ENCODE measurements around the gene TAAR8.

TAAR8 gene

GRCh38 chr6:132512342-132512637, 40.2 kb upstream of the TAAR8 start:
- TF ChIP-seq ZFX (IDR thresholded peaks at IDR 0.05; ENCODE audit: borderline replicate concordance) = no peak
- TF ChIP-seq, protein P1, sequence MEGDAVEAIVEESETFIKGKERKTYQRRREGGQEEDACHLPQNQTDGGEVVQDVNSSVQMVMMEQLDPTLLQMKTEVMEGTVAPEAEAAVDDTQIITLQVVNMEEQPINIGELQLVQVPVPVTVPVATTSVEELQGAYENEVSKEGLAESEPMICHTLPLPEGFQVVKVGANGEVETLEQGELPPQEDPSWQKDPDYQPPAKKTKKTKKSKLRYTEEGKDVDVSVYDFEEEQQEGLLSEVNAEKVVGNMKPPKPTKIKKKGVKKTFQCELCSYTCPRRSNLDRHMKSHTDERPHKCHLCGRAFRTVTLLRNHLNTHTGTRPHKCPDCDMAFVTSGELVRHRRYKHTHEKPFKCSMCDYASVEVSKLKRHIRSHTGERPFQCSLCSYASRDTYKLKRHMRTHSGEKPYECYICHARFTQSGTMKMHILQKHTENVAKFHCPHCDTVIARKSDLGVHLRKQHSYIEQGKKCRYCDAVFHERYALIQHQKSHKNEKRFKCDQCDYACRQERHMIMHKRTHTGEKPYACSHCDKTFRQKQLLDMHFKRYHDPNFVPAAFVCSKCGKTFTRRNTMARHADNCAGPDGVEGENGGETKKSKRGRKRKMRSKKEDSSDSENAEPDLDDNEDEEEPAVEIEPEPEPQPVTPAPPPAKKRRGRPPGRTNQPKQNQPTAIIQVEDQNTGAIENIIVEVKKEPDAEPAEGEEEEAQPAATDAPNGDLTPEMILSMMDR (IDR thresholded peaks at IDR 0.05) = no peak
- peak overlapping the region; percentile 53 for H3K27ac ChIP-seq

GRCh38 chr6:132512638-132513632, 39.5 kb upstream of the TAAR8 start, which contains the start of gene STX7:
TSS of gene STX7 (minus strand) at chr6:132513116. CDS start at chr6:132503530, 9,586 bp downstream.
- TF ChIP-seq, protein P1 (IDR thresholded peaks at IDR 0.05) = no peak
- no peak for TF ChIP-seq ZFX (IDR thresholded peaks at IDR 0.05; ENCODE audit: borderline replicate concordance)

GRCh38 chr6:132513831-132514545, 38.5 kb upstream of the TAAR8 start:
- H3K27ac ChIP-seq = no peak overlapping the region
- TF ChIP-seq, protein P1 (IDR thresholded peaks at IDR 0.05) = no peak

More at GRCh38 chr6:132512638-132513632, 39.5 kb upstream of the TAAR8 start, which contains the start of gene STX7:
- H3K27ac ChIP-seq = peak within 1 kb of the TSS; percentile 53

GRCh38 chr6:132515386-132515785, 37.1 kb upstream of the TAAR8 start:
- H3K27ac ChIP-seq = no peak overlapping the region
- no peak for TF ChIP-seq ZFX (IDR thresholded peaks at IDR 0.05; ENCODE audit: borderline replicate concordance)
- TF ChIP-seq, protein P1 (IDR thresholded peaks at IDR 0.05) = no peak

GRCh38 chr6:132520953-132521352, 31.5 kb upstream of the TAAR8 start:
- TF ChIP-seq ZFX (IDR thresholded peaks at IDR 0.05; ENCODE audit: borderline replicate concordance) = no peak
- TF ChIP-seq, protein P1 (IDR thresholded peaks at IDR 0.05) = no peak
- no peak overlapping the region for H3K27ac ChIP-seq

GRCh38 chr6:132524646-132525045, 27.8 kb upstream of the TAAR8 start:
- TF ChIP-seq ZFX (IDR thresholded peaks at IDR 0.05; ENCODE audit: borderline replicate concordance) = no peak
- TF ChIP-seq, protein P1 (IDR thresholded peaks at IDR 0.05) = no peak
- H3K27ac ChIP-seq = no peak overlapping the region

Measured in 22Rv1 (cell line).